Jurkat, Clone E6-1 (cell line): Measurements from ENCODE around the gene ANKRD23.

ENCODE experiments used
- DNase-seq: peaks from one replicate; pipeline ENCODE4 v3.0.0-alpha.2; 2011; ENCODE audit warnings: low read depth, low spot score
- H3K4me3 ChIP-seq: 2 replicates; pipeline ENCODE4 v1.5.1; 2011; ENCODE audit warnings: mild to moderate bottlenecking, low read length, control low read depth, moderate library complexity

ANKRD23 gene

GRCh38 chr2:96878796-96879544 lies 35.1 kb upstream of the ANKRD23 start:
- H3K4me3 ChIP-seq = no peak overlapping the region
- DNase-seq = no peak

DNA sequence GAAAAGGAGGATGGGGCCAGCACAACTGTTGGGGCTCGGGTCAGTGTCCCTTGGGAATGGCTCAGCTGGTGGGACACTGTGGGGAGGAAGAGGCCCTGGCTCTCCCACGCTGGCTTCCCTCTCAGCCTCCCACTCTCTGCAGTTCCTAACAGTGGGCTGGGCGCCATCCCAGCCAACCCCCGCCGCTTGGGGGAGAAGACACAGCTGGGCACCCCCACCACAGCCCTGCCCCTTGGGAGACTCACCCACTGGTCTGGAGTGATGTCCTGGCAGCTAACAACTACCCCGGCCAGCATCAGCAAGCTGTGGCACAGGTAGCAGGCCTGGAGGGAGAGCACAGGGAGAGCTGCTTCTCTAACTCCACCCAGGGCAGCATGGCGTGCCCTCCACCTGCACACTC lies 34.4 kb upstream of the ANKRD23 start:
- H3K4me3 ChIP-seq = no peak overlapping the region
- no peak for DNase-seq

- no peak for DNase-seq
- no peak overlapping the region for H3K4me3 ChIP-seq
Observed at GRCh38 chr2:96877631-96878092, 33.8 kb upstream of the ANKRD23 start.

GRCh38 chr2:96877042-96877451 lies 33.2 kb upstream of the ANKRD23 start:
- H3K4me3 ChIP-seq = no peak overlapping the region
- DNase-seq = no peak

DNA sequence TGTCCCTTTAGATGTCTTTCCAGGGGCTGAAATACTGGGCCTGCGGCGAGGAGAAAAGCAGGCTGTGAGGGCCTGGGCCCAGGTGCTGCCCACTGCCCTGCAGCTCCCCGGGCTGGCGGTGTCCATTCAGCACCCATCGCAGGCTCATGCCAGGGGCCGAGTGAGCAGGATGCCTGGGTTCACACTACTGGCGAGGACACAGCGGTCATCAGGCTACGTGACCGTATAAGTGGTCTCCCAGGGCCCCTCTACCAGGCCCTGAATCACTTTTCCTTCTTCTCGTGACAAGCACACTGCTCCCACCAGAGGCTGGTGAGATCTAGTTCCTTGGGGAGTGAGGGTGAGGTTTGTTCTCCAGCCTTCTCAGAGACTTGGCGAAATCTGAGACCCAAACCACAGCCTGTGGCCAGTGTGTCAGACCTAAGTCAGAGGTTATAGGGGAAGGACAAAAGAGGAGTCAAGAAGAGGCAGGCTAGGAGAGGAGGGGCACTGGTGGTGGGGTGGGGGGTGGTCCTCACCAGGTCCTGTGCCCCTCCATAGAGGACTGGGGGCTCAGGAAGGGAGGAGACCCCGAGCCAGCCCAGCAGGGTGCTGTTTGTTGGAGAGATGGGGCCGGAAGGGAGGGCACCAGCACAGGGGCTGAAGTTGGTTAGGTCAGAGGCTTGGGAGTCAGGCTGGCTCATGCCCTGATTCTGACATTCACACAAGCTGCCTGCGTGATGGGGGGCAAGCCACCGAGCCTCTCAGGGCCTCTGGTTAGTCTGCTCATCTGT lies 32.6 kb upstream of the ANKRD23 start:
- H3K4me3 ChIP-seq = no peak overlapping the region
- no peak for DNase-seq

- no peak for DNase-seq
- H3K4me3 ChIP-seq = no peak overlapping the region
Observed at GRCh38 chr2:96875498-96876268, 31.9 kb upstream of the ANKRD23 start.

- no peak overlapping the region for H3K4me3 ChIP-seq
- DNase-seq = no peak
Observed at GRCh38 chr2:96874198-96874831, 30.5 kb upstream of the ANKRD23 start.

- DNase-seq = no peak
- H3K4me3 ChIP-seq = no peak overlapping the region
Observed at GRCh38 chr2:96873651-96874096, 29.9 kb upstream of the ANKRD23 start.

DNA sequence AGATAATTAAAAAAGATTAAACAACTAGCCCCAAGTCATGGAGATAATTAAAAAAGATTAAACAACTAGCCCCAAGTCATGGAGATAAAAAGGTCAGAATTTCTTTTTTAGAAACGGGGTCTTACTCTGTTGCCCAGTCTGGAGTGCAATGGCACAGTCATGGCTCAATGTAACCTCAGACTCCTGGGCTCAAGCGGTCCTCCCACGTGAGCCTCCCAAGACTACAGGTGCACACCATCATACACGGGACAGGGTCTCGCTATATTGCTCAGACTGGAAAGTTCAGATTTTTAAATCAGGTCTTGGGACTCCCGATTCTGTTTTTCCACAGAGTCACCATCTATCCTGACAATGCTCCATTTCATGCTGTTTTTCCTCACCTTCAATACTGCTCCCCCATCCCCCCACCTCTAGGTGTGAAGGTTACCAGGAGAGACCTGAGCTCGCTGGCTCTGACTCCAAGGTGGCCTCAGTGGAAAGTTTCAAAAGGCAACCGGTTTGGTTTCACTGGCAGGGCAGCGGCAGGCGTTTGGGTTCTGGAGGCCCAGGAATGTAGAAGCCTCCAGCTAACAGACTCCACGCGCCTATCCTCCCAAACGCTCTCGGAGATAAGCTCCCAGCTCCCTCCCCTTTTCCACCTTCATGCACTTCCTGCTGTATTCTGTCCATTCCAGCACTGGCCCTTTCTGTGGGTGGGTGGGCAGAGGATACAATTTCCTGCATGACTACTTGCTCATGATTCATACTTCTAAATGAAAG lies 28.9 kb upstream of the ANKRD23 start:
- DNase-seq = no peak
- no peak overlapping the region for H3K4me3 ChIP-seq

GRCh38 chr2:96870626-96871255 lies 26.9 kb upstream of the ANKRD23 start:
- peak; percentile 47 for DNase-seq
- H3K4me3 ChIP-seq = no peak overlapping the region

DNA sequence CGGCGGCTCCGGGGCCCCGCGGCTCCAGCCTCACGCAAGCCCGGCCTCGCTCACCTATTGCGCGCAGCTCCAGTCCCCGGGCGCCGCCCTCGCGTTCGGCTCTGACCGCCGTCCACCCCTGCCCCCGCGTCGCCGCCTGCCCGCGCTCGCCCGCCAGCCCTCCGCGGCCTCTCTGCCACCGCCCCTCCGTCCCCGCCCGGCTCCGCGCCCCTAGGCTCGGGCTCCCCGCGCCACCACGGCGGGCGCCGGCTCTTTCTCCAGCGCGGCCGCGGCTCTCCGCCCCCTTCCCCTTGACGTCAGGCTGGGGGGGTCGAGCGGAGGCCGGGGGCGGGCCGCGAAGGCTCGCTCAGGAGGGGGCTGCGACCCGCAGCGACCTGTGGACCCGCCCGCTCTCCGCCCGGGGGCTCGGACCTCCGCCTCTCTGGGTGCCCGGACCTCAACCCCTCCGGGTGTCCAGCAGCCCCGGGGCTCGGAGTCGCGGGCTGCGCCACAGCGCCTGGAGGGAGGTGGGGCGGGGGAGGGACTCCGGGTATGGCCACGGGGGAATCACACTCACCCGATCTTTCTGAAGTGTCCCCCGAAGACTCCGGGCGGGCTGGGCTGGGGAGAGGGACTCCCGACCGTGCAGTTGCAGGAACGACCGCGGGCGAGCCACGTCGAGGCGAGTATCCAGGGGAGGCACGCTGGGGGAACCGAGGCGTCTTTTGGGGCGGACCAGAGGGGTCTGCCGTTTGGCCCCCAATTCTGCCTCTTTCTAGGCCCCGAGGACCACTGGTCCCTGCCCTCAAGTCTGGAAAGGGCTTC lies 26.2 kb upstream of the ANKRD23 start, which contains the start of gene SEMA4C:
Gene SEMA4C (minus strand): TSS at position 259 of the 804 bp plus-strand sequence. CDS start 2,194 bp downstream, outside the sequence.
- peak within 1 kb of the TSS; percentile 64 for H3K4me3 ChIP-seq
- no peak for DNase-seq

DNA sequence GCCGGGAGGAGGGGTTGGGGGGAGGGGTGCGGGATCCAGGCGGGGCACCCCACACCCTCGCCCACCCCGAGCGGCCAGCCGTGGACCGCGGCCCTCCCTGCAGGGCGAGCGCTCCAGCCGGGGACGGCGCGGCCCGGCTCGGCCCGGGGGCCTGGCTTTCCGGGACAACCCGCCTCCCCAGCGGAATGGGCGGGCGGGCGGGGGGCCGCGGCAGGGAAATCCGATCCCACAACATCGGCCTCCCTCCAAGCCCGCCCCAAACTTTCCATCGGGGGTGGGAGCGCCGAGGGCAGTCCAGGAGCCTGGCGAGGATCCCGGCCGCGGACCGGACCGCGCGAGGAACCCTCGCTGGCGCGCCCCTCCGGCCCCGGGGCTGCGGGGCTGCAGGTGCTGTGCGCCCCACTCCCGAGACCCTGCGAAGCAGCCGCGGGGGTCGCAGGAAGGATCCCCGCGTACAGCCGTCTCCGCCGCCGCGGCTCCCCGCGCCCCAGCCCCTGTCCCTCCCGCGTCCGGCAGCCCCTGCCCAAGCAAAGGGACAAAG lies 25.5 kb upstream of the ANKRD23 start:
- DNase-seq = no peak
- H3K4me3 ChIP-seq = peak overlapping the region; percentile 64

DNA sequence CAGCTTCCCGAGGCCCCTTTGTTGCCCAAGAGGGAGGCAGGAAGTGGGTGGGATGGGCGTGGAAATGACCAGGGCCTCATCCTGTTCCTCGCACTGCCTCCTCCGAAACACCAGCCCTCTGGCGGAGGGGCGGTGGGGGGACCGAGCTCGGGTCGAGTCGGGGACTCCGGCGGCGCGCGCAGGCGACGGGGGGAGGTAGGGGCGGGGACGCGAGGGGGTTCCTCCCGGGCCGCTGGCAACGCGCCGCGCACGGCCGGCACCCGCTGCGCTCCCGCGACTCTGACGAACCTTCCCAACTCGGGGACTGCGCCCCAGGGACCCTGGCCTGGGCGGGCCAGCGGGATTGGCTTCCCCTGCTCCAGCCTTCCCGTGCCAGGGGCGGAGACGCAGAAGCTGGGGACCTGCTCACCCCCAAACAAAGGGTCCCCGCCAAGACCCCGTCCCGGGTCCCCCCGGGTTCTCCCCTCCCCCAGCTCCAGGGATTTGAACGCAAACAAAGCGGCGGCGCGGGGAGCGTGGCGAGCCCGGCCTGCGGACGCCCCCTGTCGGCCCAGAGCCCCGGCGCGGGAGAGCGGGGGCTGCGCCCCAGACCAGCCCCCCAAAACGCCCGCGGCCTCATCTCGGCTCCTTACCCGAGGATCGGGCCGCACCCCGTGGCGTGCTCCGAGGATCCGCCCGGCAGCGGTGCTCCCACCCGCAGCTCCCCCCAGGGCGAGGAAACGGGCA lies 24.9 kb upstream of the ANKRD23 start:
- peak; percentile 24 for DNase-seq
- H3K4me3 ChIP-seq = peak overlapping the region; percentile 64

- H3K4me3 ChIP-seq = peak overlapping the region; percentile 64
- no peak for DNase-seq
Observed at GRCh38 chr2:96867756-96868554, 24.1 kb upstream of the ANKRD23 start.

GRCh38 chr2:96866986-96867755 lies 23.4 kb upstream of the ANKRD23 start:
- DNase-seq = no peak
- no peak overlapping the region for H3K4me3 ChIP-seq
